SK-N-SH treated with all-trans-retinoic acid at 6 μM for 48 hours (cell line): ENCODE measurements around the gene PRPF38B.
"Not testable (repeated sequence)": the region's sequence is repeated elsewhere in the genome, so short reads cannot be mapped to it uniquely, and the experiment has no call there.

Experiments used
- ATAC-seq: fragments of 200-7000 bp; cut with Tn5 transposase; 3 replicates; pipeline ENCODE4 v1.9.1; 2020; ENCODE audit warnings: mild to moderate bottlenecking, moderate library complexity
- ARNTL ChIP-seq: fragments of 450-650 bp; formaldehyde crosslinking; IDR thresholded peaks from 2 replicates; pipeline ENCODE4 v1.5.0; 2020; ENCODE audit warnings: low read depth, mild to moderate bottlenecking, moderate library complexity, borderline replicate concordance
- BACH2 ChIP-seq: fragments of 250-450 bp; sonication (Bioruptor Pico); IDR thresholded peaks from 2 replicates; pipeline ENCODE4 v1.9.0; 2021; ENCODE audit warnings: mild to moderate bottlenecking, borderline replicate concordance
- CSDC2 ChIP-seq: fragments of 250-450 bp; sonication (Bioruptor Pico); IDR thresholded peaks from 2 replicates; pipeline ENCODE4 v1.5.0; 2020; ENCODE audit warnings: mild to moderate bottlenecking, moderate library complexity
- ESRRG ChIP-seq: fragments of 250-450 bp; sonication (Bioruptor Pico); IDR thresholded peaks from 2 replicates; pipeline ENCODE4 v1.6.1; 2021; ENCODE audit warnings: mild to moderate bottlenecking
- GLIS3 ChIP-seq: fragments of 250-450 bp; sonication (Bioruptor Pico); IDR thresholded peaks from 2 replicates; pipeline ENCODE4 v1.5.0; 2020; ENCODE audit warnings: mild to moderate bottlenecking, moderate library complexity
- OSR1 ChIP-seq: fragments of 250-450 bp; sonication (Bioruptor Pico); IDR thresholded peaks from 2 replicates; pipeline ENCODE4 v1.8.0; 2022; ENCODE audit warnings: moderate library complexity, mild to moderate bottlenecking, inconsistent platforms
- PPARA ChIP-seq: fragments of 250-450 bp; sonication (Bioruptor Pico); IDR thresholded peaks from 2 replicates; pipeline ENCODE4 v1.5.0; 2020; ENCODE audit warnings: mild to moderate bottlenecking, borderline replicate concordance
- RARB ChIP-seq: fragments of 250-450 bp; sonication (Bioruptor Pico); IDR thresholded peaks from 2 replicates; pipeline ENCODE4 v1.8.0; 2021; ENCODE audit warnings: mild to moderate bottlenecking, moderate library complexity
- SNAI2 ChIP-seq: fragments of 250-450 bp; sonication (Bioruptor Pico); IDR thresholded peaks from 2 replicates; pipeline ENCODE4 v1.5.0; 2020; ENCODE audit warnings: mild to moderate bottlenecking, moderate library complexity
- TOX ChIP-seq: fragments of 250-450 bp; sonication (Bioruptor Pico); IDR thresholded peaks from 2 replicates; pipeline ENCODE4 v1.8.0; 2021; ENCODE audit warnings: mild to moderate bottlenecking, moderate library complexity, borderline replicate concordance
- ZC3H10 ChIP-seq: fragments of 250-450 bp; sonication (Bioruptor Pico); IDR thresholded peaks from 2 replicates; pipeline ENCODE4 v1.5.1; 2021; ENCODE audit warnings: mild to moderate bottlenecking, moderate library complexity
- ZFP3 ChIP-seq: fragments of 250-450 bp; sonication (Bioruptor Pico); IDR thresholded peaks from 2 replicates; pipeline ENCODE4 v1.5.0; 2020; ENCODE audit warnings: mild to moderate bottlenecking, moderate library complexity
- ZFP30 ChIP-seq: fragments of 450-650 bp; formaldehyde crosslinking; IDR thresholded peaks from 2 replicates; pipeline ENCODE4 v1.5.0; 2022; ENCODE audit warnings: mild to moderate bottlenecking, moderate library complexity
- ZNF565 ChIP-seq: fragments of 450-650 bp; formaldehyde crosslinking; conservative IDR thresholded peaks from 2 replicates; pipeline ENCODE4 v1.5.0; 2020; ENCODE audit warnings: low read depth, mild to moderate bottlenecking, moderate library complexity
- ZNF70 ChIP-seq: fragments of 450-650 bp; formaldehyde crosslinking; IDR thresholded peaks from 2 replicates; pipeline ENCODE4 v1.5.0; 2020; ENCODE audit warnings: mild to moderate bottlenecking, moderate library complexity
- ZNF8 ChIP-seq: fragments of 450-650 bp; formaldehyde crosslinking; IDR thresholded peaks from 2 replicates; pipeline ENCODE4 v1.5.0; 2020; ENCODE audit warnings: mild to moderate bottlenecking, moderate library complexity
- TF ChIP-seq, protein P1 (sequence below): fragments of 250-450 bp; sonication (Bioruptor Pico); IDR thresholded peaks from 2 replicates; pipeline ENCODE4 v1.5.1; 2021; ENCODE audit warnings: mild to moderate bottlenecking, moderate library complexity
- TF ChIP-seq, protein P2 (sequence below): fragments of 250-450 bp; sonication (Bioruptor Pico); IDR thresholded peaks from 2 replicates; pipeline ENCODE4 v1.8.0; 2020; ENCODE audit warnings: mild to moderate bottlenecking, moderate library complexity, borderline replicate concordance
- TF ChIP-seq, protein P3 (sequence below): fragments of 250-450 bp; sonication (Bioruptor Pico); IDR thresholded peaks from 2 replicates; pipeline ENCODE4 v1.8.0; 2021; ENCODE audit warnings: low read depth, mild to moderate bottlenecking, moderate library complexity, borderline replicate concordance

Gene PRPF38B

DNA sequence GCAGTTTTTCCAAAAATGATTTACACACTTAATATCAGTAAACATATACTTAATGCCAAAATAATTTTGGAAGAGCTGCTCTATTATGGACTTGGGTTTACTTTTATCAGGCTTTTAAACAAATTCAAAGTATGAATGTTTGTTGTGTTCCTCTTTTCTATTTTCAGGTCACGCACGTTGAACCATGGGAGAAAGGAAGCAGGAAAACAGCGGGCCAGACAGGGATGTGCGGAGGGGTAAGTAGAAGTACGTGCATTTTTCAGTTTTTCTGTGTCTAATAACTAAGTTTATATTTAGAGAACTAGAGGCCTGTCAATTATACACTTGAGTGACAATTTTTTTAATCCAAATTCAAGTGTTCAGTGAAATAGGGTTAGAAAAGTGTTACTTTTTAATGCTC is 3.4 kb downstream of the PRPF38B start:
- ATAC-seq = no peak
- TF ChIP-seq ZFP3 (CRISPR knock-in tag) = no peak
- TF ChIP-seq ESRRG = no peak
- TF ChIP-seq BACH2 = no peak
- TF ChIP-seq RARB (CRISPR knock-in tag) = no peak
- no peak for TF ChIP-seq ZNF70 (CRISPR knock-in tag)
- no peak for TF ChIP-seq OSR1 (CRISPR knock-in tag)

DNA sequence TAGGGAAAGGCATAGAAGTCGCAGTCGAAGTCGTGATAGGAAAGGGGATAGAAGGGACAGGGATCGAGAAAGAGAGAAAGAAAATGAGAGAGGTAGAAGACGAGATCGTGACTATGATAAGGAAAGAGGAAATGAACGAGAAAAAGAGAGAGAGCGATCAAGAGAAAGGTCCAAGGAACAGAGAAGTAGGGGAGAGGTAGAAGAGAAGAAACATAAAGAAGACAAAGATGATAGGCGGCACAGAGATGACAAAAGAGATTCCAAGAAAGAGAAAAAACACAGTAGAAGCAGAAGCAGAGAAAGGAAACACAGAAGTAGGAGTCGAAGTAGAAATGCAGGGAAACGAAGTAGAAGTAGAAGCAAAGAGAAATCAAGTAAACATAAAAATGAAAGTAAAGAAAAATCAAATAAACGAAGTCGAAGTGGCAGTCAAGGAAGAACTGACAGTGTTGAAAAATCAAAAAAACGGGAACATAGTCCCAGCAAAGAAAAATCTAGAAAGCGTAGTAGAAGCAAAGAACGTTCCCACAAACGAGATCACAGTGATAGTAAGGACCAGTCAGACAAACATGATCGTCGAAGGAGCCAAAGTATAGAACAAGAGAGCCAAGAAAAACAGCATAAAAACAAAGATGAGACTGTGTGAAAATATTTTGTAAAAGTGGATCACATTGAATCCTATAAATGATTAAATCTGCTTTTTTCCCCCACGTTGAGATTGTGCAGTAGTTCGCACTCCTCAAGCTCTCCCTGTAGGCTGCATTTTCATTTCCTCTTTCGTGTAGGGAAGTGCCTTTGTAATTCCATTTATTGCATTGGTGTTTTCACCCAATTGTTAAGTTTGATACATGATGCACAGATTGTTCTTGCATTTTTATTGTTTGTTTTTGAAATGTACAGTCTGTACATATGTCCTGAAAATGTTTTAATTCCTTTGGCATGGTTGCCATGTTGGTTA is 7.5 kb downstream of the PRPF38B start:
- no peak for TF ChIP-seq ZNF565 (CRISPR knock-in tag)
- TF ChIP-seq GLIS3 (CRISPR knock-in tag) = no peak
- TF ChIP-seq ARNTL (CRISPR knock-in tag) = no peak
- TF ChIP-seq TOX = no peak
- no peak for TF ChIP-seq ZC3H10 (CRISPR knock-in tag)
- no peak for TF ChIP-seq CSDC2 (CRISPR knock-in tag)
- TF ChIP-seq BACH2 = no peak
- TF ChIP-seq ZNF8 (CRISPR knock-in tag) = no peak
- no peak for TF ChIP-seq PPARA (CRISPR knock-in tag)
- no peak for TF ChIP-seq ZFP3 (CRISPR knock-in tag)
- TF ChIP-seq, protein P1, sequence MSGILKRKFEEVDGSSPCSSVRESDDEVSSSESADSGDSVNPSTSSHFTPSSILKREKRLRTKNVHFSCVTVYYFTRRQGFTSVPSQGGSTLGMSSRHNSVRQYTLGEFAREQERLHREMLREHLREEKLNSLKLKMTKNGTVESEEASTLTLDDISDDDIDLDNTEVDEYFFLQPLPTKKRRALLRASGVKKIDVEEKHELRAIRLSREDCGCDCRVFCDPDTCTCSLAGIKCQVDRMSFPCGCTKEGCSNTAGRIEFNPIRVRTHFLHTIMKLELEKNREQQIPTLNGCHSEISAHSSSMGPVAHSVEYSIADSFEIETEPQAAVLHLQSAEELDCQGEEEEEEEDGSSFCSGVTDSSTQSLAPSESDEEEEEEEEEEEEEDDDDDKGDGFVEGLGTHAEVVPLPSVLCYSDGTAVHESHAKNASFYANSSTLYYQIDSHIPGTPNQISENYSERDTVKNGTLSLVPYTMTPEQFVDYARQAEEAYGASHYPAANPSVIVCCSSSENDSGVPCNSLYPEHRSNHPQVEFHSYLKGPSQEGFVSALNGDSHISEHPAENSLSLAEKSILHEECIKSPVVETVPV (CRISPR knock-in tag) = no peak
- no peak for TF ChIP-seq ZFP30 (CRISPR knock-in tag)
- TF ChIP-seq ZNF70 (CRISPR knock-in tag) = no peak
- TF ChIP-seq, protein P2, sequence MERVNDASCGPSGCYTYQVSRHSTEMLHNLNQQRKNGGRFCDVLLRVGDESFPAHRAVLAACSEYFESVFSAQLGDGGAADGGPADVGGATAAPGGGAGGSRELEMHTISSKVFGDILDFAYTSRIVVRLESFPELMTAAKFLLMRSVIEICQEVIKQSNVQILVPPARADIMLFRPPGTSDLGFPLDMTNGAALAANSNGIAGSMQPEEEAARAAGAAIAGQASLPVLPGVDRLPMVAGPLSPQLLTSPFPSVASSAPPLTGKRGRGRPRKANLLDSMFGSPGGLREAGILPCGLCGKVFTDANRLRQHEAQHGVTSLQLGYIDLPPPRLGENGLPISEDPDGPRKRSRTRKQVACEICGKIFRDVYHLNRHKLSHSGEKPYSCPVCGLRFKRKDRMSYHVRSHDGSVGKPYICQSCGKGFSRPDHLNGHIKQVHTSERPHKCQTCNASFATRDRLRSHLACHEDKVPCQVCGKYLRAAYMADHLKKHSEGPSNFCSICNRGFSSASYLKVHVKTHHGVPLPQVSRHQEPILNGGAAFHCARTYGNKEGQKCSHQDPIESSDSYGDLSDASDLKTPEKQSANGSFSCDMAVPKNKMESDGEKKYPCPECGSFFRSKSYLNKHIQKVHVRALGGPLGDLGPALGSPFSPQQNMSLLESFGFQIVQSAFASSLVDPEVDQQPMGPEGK (CRISPR knock-in tag) = no peak
- TF ChIP-seq, protein P3, sequence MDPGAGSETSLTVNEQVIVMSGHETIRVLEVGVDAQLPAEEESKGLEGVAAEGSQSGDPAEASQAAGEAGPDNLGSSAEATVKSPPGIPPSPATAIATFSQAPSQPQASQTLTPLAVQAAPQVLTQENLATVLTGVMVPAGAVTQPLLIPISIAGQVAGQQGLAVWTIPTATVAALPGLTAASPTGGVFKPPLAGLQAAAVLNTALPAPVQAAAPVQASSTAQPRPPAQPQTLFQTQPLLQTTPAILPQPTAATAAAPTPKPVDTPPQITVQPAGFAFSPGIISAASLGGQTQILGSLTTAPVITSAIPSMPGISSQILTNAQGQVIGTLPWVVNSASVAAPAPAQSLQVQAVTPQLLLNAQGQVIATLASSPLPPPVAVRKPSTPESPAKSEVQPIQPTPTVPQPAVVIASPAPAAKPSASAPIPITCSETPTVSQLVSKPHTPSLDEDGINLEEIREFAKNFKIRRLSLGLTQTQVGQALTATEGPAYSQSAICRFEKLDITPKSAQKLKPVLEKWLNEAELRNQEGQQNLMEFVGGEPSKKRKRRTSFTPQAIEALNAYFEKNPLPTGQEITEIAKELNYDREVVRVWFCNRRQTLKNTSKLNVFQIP (CRISPR knock-in tag) = no peak
- no peak for ATAC-seq

DNA sequence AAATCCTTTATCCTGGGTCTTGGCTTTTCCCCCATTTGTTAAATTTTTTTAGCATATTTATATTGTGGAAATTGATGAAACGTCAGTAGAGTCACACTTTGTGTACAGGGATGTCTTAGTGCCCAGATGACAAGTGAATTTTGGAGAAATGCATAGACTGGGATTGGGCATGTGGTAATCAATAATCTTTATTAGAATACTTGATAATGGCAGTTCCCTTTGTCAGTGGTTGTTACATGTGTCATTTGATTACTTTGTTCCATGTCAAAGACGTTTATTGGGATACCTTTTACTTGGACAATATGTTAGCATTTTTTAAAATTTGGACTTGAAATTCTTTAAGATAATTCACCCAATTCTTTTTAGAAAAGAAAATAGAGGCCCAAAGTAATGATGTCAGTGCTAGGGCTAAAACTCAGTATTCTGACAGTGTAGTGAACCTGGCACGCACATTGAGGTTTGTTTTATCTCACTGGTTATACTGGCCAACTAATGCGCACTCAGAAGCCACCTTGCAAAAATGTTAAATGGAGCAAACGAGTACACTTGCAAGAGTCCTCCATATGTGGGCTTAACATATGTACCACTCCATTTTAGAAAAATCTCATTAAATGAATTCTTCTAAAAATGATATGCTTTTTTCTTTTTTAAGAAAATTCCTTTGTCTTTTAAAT is 9.2 kb downstream of the PRPF38B start:
- TF ChIP-seq ZC3H10 (CRISPR knock-in tag) (no peak), GLIS3 (CRISPR knock-in tag) (no peak), OSR1 (CRISPR knock-in tag) (no peak), ZFP30 (CRISPR knock-in tag) (no peak), ARNTL (CRISPR knock-in tag) (no peak), TOX (no peak), CSDC2 (CRISPR knock-in tag) (no peak), BACH2 (no peak), SNAI2 (CRISPR knock-in tag) (no peak), ZNF70 (CRISPR knock-in tag) (no peak)
- TF ChIP-seq, protein P3 (CRISPR knock-in tag) = no peak
- TF ChIP-seq, protein P1 (CRISPR knock-in tag) = no peak
- no peak for ATAC-seq

DNA sequence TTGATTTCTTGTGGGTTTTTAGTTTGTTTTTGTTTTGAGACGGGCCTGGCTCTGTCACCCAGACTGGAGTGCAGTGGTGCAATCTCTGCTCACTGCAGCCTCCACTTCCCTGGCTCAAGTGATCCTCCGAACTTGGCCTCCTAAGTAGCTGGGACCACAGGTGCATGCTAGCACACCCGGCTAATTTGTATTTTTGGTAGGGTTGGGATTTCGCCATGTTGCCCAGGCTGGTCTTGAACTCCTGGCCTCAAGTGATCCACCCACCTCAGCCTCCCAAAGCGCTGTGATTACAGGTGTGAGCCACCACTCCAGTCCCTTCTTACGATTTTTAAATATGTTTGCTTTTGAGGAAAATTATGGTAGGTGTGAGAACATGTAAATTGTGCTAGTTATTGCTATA is 10.0 kb downstream of the PRPF38B start:
- not testable (repeated sequence) for ATAC-seq
